A549 treated with CORT108297 at 1 μM for 4 hours (cell line): ENCODE results near the gene AP1S2. TPM values are rescaled to one million over a fixed set of nuclear protein-coding genes. Genes with fewer than 3 reads are reported as not detected.

ENCODE experiments used
- total RNA-seq: library from RNA; stranded (reverse); fragments of 200-300 nt; extraction: Qiagen RNA extraction; gene quantifications from 5 replicates; pipeline ENCODE4 v1.2.3, GENCODE V29; 2022

The AP1S2 gene
- 18.1 to 22.0 TPM (median 19.3 TPM) in 5 replicates for total RNA-seq

GRCh38 chrX:15854712-15855567, at the start of gene AP1S2:
Gene AP1S2 (minus strand): TSS chrX:15854813. CDS start chrX:15852524, 2,289 bp downstream.

GRCh38 chrX:15789979-15790768, 64.4 kb downstream of the AP1S2 start, which contains the start of gene ZRSR2:
Gene ZRSR2 (plus strand): TSS chrX:15790484. CDS start chrX:15790496, 12 bp downstream.

Other genes with a start within 250 kb of the AP1S2 start
- 0.92 to 1.4 TPM (median 1.0 TPM) in 5 replicates for gene CLTRN, start 190.0 kb downstream of the AP1S2 start, total RNA-seq
- gene CA5B, start 116.5 kb downstream of the AP1S2 start, total RNA-seq, result 2.0 to 2.7 TPM (median 2.4 TPM) in 5 replicates
- gene ZRSR2, start 64.3 kb downstream of the AP1S2 start, total RNA-seq, result 9.4 to 12.0 TPM (median 9.7 TPM) in 5 replicates